ENCODE data around the gene SPRR1A.

The SPRR1A gene

GRCh38 chr1:152983743-152984142 is at the start of gene SPRR1A:
Gene SPRR1A (plus strand): TSS chr1:152984081. CDS start chr1:152985231, 1,150 bp downstream.
- no peak for DNase-seq (ENCODE audit: low read depth)

- DNase-seq (ENCODE audit: low read depth) = no peak
These were observed 43.3 kb upstream of the SPRR1A start for GRCh38 chr1:152940614-152941013.

- no peak for DNase-seq (ENCODE audit: low read depth)
These were observed 42.7 kb upstream of the SPRR1A start for GRCh38 chr1:152941037-152941711.

GRCh38 chr1:152942161-152942560 is 41.7 kb upstream of the SPRR1A start:
- no peak for DNase-seq (ENCODE audit: low read depth)

GRCh38 chr1:152946248-152946647 is 37.6 kb upstream of the SPRR1A start:
- no peak for DNase-seq (ENCODE audit: low read depth)

- DNase-seq (ENCODE audit: low read depth) = no peak
These were observed 37.1 kb upstream of the SPRR1A start, which contains the start of gene SPRR5 for GRCh38 chr1:152946651-152947256. Gene SPRR5 (plus strand): TSS chr1:152947206. CDS start chr1:152948555, 1,349 bp downstream.

GRCh38 chr1:152951711-152952110 is 32.2 kb upstream of the SPRR1A start:
- no peak for DNase-seq (ENCODE audit: low read depth)

- no peak for DNase-seq (ENCODE audit: low read depth)
These were observed 30.1 kb upstream of the SPRR1A start for GRCh38 chr1:152953761-152954160.

GRCh38 chr1:152954436-152954835 is 29.4 kb upstream of the SPRR1A start:
- DNase-seq (ENCODE audit: low read depth) = no peak

GRCh38 chr1:152957561-152957960 is 26.3 kb upstream of the SPRR1A start:
- no peak for DNase-seq (ENCODE audit: low read depth)

GRCh38 chr1:152959273-152959672 is 24.6 kb upstream of the SPRR1A start:
- no peak for DNase-seq (ENCODE audit: low read depth)

GRCh38 chr1:152959801-152960451 is 24.0 kb upstream of the SPRR1A start:
- no peak for DNase-seq (ENCODE audit: low read depth)

GRCh38 chr1:152960452-152961044 is 23.3 kb upstream of the SPRR1A start:
- DNase-seq (ENCODE audit: low read depth) = no peak

- DNase-seq (ENCODE audit: low read depth) = no peak
These were observed 22.5 kb upstream of the SPRR1A start for GRCh38 chr1:152961226-152961891.

GRCh38 chr1:152962876-152963415 is 20.9 kb upstream of the SPRR1A start:
- no peak for DNase-seq (ENCODE audit: low read depth)

- no peak for DNase-seq (ENCODE audit: low read depth)
These were observed 19.3 kb upstream of the SPRR1A start for GRCh38 chr1:152964536-152964935.

- no peak for DNase-seq (ENCODE audit: low read depth)
These were observed 18.0 kb upstream of the SPRR1A start for GRCh38 chr1:152965853-152966252.

GRCh38 chr1:152967201-152967600 is 16.7 kb upstream of the SPRR1A start:
- no peak for DNase-seq (ENCODE audit: low read depth)

- no peak for DNase-seq (ENCODE audit: low read depth)
These were observed 15.6 kb upstream of the SPRR1A start for GRCh38 chr1:152968248-152968647.

GRCh38 chr1:152969036-152969435 is 14.8 kb upstream of the SPRR1A start:
- DNase-seq (ENCODE audit: low read depth) = no peak

- no peak for DNase-seq (ENCODE audit: low read depth)
These were observed 13.4 kb upstream of the SPRR1A start, which contains the start of gene SPRR4 for GRCh38 chr1:152970495-152970894. Gene SPRR4 (plus strand): TSS chr1:152970648. CDS start chr1:152971891, 1,243 bp downstream.

Measured in T-helper 22 cell (primary cell).